ENCODE data around the gene ACSF2. TPM values are rescaled to one million over a fixed set of nuclear protein-coding genes. Genes with fewer than 3 reads are reported as not detected.

ACSF2 gene
- polyA plus RNA-seq, 1 of the 3 experiments (the other 2 are of a cell fraction) = 46.6 TPM

DNA sequence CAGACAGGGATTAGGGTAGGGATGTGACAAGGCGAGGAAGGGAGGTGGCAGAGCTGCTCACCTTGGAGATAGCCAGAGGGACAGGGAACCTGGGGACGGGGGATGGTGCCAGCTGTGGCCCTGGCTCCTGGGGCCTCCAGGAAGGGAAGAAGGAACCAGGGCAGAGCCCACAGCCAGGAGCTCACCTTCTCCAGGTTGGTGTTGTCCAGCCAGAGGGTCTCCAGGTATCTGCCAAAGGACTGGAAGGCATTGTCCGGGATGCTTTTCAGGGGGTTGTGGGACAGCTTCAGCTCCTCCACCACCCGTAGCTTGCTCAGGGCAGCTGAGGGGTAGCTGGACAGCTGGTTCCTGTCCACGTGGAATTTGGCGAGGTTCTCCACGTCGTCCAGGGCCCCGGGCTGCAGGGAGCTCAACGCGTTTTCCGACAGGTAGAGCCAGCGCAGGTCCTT is 41.9 kb downstream of the ACSF2 start (continued):
- TF ChIP-seq, protein P1, sequence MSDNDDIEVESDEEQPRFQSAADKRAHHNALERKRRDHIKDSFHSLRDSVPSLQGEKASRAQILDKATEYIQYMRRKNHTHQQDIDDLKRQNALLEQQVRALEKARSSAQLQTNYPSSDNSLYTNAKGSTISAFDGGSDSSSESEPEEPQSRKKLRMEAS (IDR thresholded peaks at IDR 0.05; ENCODE audit: low read depth) = no peak
- no peak for TF ChIP-seq FOXM1 (IDR thresholded peaks at IDR 0.05; ENCODE audit: low read depth)
- no peak for TF ChIP-seq RCOR1 (IDR thresholded peaks at IDR 0.05; ENCODE audit: low read length)
- TF ChIP-seq SIN3A (IDR thresholded peaks at IDR 0.05; ENCODE audit: borderline replicate concordance, low read depth, low read length) = no peak
- TF ChIP-seq, protein P2, sequence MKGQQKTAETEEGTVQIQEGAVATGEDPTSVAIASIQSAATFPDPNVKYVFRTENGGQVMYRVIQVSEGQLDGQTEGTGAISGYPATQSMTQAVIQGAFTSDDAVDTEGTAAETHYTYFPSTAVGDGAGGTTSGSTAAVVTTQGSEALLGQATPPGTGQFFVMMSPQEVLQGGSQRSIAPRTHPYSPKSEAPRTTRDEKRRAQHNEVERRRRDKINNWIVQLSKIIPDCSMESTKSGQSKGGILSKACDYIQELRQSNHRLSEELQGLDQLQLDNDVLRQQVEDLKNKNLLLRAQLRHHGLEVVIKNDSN (IDR thresholded peaks at IDR 0.05; ENCODE audit: borderline replicate concordance, low read depth) = no peak

DNA sequence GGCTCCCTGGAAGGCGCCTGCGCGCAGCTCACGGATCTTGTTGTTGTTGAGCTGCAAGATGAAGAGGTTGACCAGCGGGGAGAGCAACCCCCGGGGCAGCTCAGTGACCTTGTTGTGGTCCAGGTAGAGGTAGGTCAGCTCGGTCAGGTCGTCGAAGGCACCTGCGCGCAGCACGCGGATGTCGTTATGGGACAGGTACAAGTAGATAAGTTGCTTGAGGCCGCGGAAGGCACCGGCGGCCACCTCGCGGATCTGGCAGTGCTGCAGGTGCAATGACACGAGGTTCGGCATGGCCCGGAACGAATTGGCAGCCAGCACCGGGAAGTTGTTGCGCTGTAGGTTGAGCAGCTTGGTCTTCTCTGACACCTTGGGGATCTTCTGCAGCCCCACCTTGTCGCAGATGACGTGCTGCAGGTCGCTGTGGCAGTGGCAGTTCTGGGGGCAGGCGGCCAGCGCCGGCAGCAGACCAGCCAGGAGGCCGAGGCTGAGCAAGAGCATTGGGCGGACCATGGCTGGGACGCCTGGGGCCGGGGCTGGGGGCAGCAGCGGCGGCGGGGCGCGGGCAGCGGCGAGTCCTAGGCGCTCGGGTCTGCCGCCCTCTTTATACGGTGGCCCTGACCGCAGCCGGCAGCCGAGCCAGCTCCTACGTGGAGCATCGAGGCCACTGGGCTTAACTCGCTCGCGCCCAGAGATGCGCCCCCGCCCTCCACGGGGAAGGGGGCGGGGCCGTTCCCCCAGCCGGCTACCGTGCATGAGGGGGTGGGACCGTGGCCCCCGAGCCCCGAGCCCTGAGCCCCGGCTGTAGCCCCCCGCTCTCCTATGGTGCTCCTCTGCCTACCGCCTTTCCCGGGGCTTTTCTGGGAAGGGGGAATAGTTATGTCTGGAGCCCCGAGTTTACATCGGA is 42.5 kb downstream of the ACSF2 start, which contains the start of gene CHAD:
CHAD (minus strand) TSS at position 577 of the 904 bp plus-strand sequence; CDS start at position 510, 67 bp downstream.
- Histone ChIP-seq H3K9me3 (no peaks in the 10 kb centered on the region), H3K27me3 (ENCODE audit: insufficient read depth) (no peaks in the 10 kb centered on the region), H3K9ac (no peak within 1 kb of the TSS), H3K9me2 (no peaks in the 10 kb centered on the region), H3K4me1 (ENCODE audit: control insufficient read depth in 1 of 2, insufficient read depth in 2 of 2, low read depth in 1 of 2, low read length in 1 of 2) (peaks cover 0 to 17% of the 10 kb centered on the region in 2 experiments; a peak in 1 of 4 replicates), H3K27ac (ENCODE audit: low read depth in 2 of 2, low read length in 1 of 2) (no peak within 1 kb of the TSS), H3K4me2 (peak within 1 kb of the TSS; percentile 57; the same call in 1 of the 2 replicates), H3F3A (replicated peaks; ENCODE audit: insufficient read depth) (no peaks in the 10 kb centered on the region), H3K4me3 (ENCODE audit: low read depth in 2 of 2, low read length in 1 of 2) (peak within 1 kb of the TSS in 1 of 2 experiments; percentile 41; a peak in 2 of 4 replicates), H3K79me2 (ENCODE audit: insufficient read depth) (no peaks in the 10 kb centered on the region), H3K36me3 (replicated peaks in 1 of 2; ENCODE audit: control insufficient read depth in 1 of 2, insufficient read depth in 2 of 2, low read length in 1 of 2) (no peaks in the 10 kb centered on the region), H2AFZ (ENCODE audit: low read depth) (no peak within 1 kb of the TSS), H4K20me1 (ENCODE audit: insufficient read depth) (no peaks in the 10 kb centered on the region; the same call in 1 of the 2 replicates)
- CTCF ChIA-PET = interaction anchor here (0.5 to 5.6 kb wide), 13 partner anchors 10 to 373 kb away, joined by 3 to 53 read pairs (median 4); partner anchors contain the start of genes LRRC59 and RSAD1
- TF ChIP-seq RCOR1 (IDR thresholded peaks at IDR 0.05; ENCODE audit: low read length) = no peak
- TF ChIP-seq FOXM1 (IDR thresholded peaks at IDR 0.05; ENCODE audit: low read depth) = no peak
- no peak for TF ChIP-seq TEAD4 (IDR thresholded peaks at IDR 0.05; ENCODE audit: borderline replicate concordance, insufficient read depth)
- TF ChIP-seq, protein P2 (IDR thresholded peaks at IDR 0.05; ENCODE audit: borderline replicate concordance, low read depth) = no peak
- no peak for TF ChIP-seq POLR2AphosphoS5 (IDR thresholded peaks at IDR 0.05; ENCODE audit: low read depth, low read length)
- TF ChIP-seq NRF1 (IDR thresholded peaks at IDR 0.05; ENCODE audit: low read depth, low read length) = no peak
- no peak for TF ChIP-seq FOSL2 (IDR thresholded peaks at IDR 0.05; ENCODE audit: borderline replicate concordance, low read depth)
- TF ChIP-seq, protein P3, sequence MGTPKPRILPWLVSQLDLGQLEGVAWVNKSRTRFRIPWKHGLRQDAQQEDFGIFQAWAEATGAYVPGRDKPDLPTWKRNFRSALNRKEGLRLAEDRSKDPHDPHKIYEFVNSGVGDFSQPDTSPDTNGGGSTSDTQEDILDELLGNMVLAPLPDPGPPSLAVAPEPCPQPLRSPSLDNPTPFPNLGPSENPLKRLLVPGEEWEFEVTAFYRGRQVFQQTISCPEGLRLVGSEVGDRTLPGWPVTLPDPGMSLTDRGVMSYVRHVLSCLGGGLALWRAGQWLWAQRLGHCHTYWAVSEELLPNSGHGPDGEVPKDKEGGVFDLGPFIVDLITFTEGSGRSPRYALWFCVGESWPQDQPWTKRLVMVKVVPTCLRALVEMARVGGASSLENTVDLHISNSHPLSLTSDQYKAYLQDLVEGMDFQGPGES (IDR thresholded peaks at IDR 0.05; ENCODE audit: low read depth, low read length) = no peak
- TF ChIP-seq GATA2 (CRISPR knock-in tag; IDR thresholded peaks at IDR 0.05) = no peak
- no peak for TF ChIP-seq GABPA (IDR thresholded peaks at IDR 0.05; ENCODE audit: low read depth)
- no peak for TF ChIP-seq TCF12 (IDR thresholded peaks at IDR 0.05)
- TF ChIP-seq TAF1 (IDR thresholded peaks at IDR 0.05; ENCODE audit: borderline replicate concordance, low read depth, low read length) = no peak
- TF ChIP-seq RFX5 (IDR thresholded peaks at IDR 0.05; ENCODE audit: low read length) = no peak
- TF ChIP-seq SMC3 (IDR thresholded peaks at IDR 0.05; ENCODE audit: low read depth, low read length) = no peak
- POLR2A ChIA-PET = no interaction called here
- 57% methylated on average over 47 of the region's 71 CpGs for WGBS (ENCODE audit: low lambda C conversion rate)
- DNase-seq = peak; percentile 87

Data from SK-N-SH (cell line).